Endothelial cell of umbilical vein (primary cell): ENCODE results near the gene TRABD. TPM values are rescaled to one million over a fixed set of nuclear protein-coding genes. Genes with fewer than 3 reads are reported as not detected.

Experiments
- BruUV-seq: library from RNA; stranded (reverse); fragments of 400-500 nt; replicated peaks from 2 replicates; lab custom pipeline; 2021; lab: Mats Ljungman, UMichigan
- CTCF ChIA-PET: fragments of 300-600, 350-600 bp; sonication (Branson Sonifier 250); formaldehyde crosslinking; loops from one replicate; lab custom pipeline; 2021; ENCODE audit warnings: antibody characterized with exemption, inconsistent platforms; lab: Charles Lee
- POLR2A ChIA-PET: fragments of 300-600, 350-600 bp; sonication (Branson Sonifier 250); formaldehyde crosslinking; loops from one replicate; lab custom pipeline; 2021; ENCODE audit warnings: antibody characterized with exemption, inconsistent platforms; lab: Charles Lee
- DNase-seq: peaks from one replicate; pipeline ENCODE4 v3.0.0-alpha.2; 2011; ENCODE audit warnings: low read depth, low spot score
- FAIRE-seq: peaks from 2 replicates; lab custom pipeline; 2011; peaks lifted over from hg19 to GRCh38; lab: Jason Lieb, UNC
- H2AFZ ChIP-seq: 2 replicates; pipeline ENCODE4 v1.6.0; 2012; ENCODE audit warnings: low read depth, low read length, control low read depth, inconsistent platforms
- H3K27ac ChIP-seq: 2 replicates; pipeline ENCODE4 v1.5.1; 2011; ENCODE audit warnings: low read depth, mild to moderate bottlenecking, control low read depth, low read length, moderate library complexity; ENCODE audit not compliant: insufficient read depth
- H3K27me3 ChIP-seq, 2 experiments: 2 replicates each; pipeline versions ENCODE4 v1.6.0 to v1.6.1; 2011; ENCODE audit warnings: low read length in 2 of 2, mixed read lengths in 1 of 2; ENCODE audit not compliant: control insufficient read depth in 2 of 2, insufficient read depth in 2 of 2
- H3K36me3 ChIP-seq, 2 experiments: 2 replicates in 1 of 2; 3 replicates in 1 of 2; pipeline ENCODE4 v1.5.1; 2011; ENCODE audit warnings: low read length in 2 of 2, mild to moderate bottlenecking in 1 of 2, moderate library complexity in 1 of 2; ENCODE audit not compliant: control insufficient read depth in 2 of 2, insufficient read depth in 2 of 2; ENCODE audit errors: extremely low read depth in 1 of 2
- H3K4me1 ChIP-seq: 3 replicates; pipeline ENCODE4 v1.5.1; 2011; ENCODE audit warnings: mild to moderate bottlenecking, low read length; ENCODE audit not compliant: control insufficient read depth, insufficient read depth; ENCODE audit errors: extremely low read depth
- H3K4me2 ChIP-seq: 2 replicates; pipeline ENCODE4 v1.6.1; 2011; ENCODE audit warnings: low read length, control low read depth, mixed read lengths; ENCODE audit not compliant: insufficient read depth
- H3K4me3 ChIP-seq, 3 experiments: fragments of 200-600 bp in 1 of 3; sonication (generic), shearing (Covaris generic) in 1 of 3; replicated peaks in 1 of 3; 2 replicates each; pipeline ENCODE4 v1.5.1; 2011 to 2016; ENCODE audit warnings: control low read depth in 3 of 3, low read length in 3 of 3, mild to moderate bottlenecking in 2 of 3, inconsistent platforms in 1 of 3, low read depth in 1 of 3, moderate library complexity in 1 of 3; ENCODE audit not compliant: insufficient read depth in 1 of 3
- H3K79me2 ChIP-seq: 2 replicates; pipeline ENCODE4 v1.6.0; 2012; ENCODE audit warnings: low read length, inconsistent platforms; ENCODE audit not compliant: control insufficient read depth, insufficient read depth
- H3K9ac ChIP-seq: replicated peaks from 2 replicates; pipeline ENCODE3; 2011; ENCODE audit warnings: low read length, control low read depth; ENCODE audit not compliant: insufficient read depth; ENCODE audit errors: extremely low read depth
- H3K9me1 ChIP-seq: replicated peaks from 3 replicates; pipeline ENCODE4 v1.6.0; 2011; ENCODE audit warnings: mild to moderate bottlenecking, low read length; ENCODE audit not compliant: control insufficient read depth, insufficient read depth; ENCODE audit errors: extremely low read depth
- H3K9me3 ChIP-seq: replicated peaks from 2 replicates; pipeline ENCODE4 v1.5.1; 2012; ENCODE audit warnings: low read length, inconsistent platforms; ENCODE audit not compliant: control insufficient read depth, insufficient read depth
- H4K20me1 ChIP-seq: replicated peaks from 2 replicates; pipeline ENCODE3; 2011; ENCODE audit warnings: mild to moderate bottlenecking, low read length; ENCODE audit not compliant: control insufficient read depth, insufficient read depth; ENCODE audit errors: extremely low read depth
- CTCF ChIP-seq, 2 donors: IDR thresholded peaks; 1 replicate in 1 of 2; 2 replicates in 1 of 2; pipeline ENCODE4 v1.5.1; 2011; ENCODE audit warnings: low read length in 2 of 2, mild to moderate bottlenecking in 2 of 2, moderate library complexity in 2 of 2, control low read depth in 1 of 2, inconsistent platforms in 1 of 2, low read depth in 1 of 2; ENCODE audit not compliant: insufficient read depth in 1 of 2; ENCODE audit errors: extremely low read depth in 1 of 2
- EZH2 ChIP-seq: IDR thresholded peaks from 2 replicates; pipeline ENCODE4 v1.6.1; 2012; ENCODE audit warnings: borderline replicate concordance, low read depth, mild to moderate bottlenecking, moderate library complexity, low read length, inconsistent platforms; ENCODE audit not compliant: severe bottlenecking
- GATA2 ChIP-seq: IDR thresholded peaks from 2 replicates; pipeline ENCODE4 v1.7.0; 2011; ENCODE audit warnings: low read depth, mild to moderate bottlenecking, moderate library complexity, mixed read lengths, low read length; ENCODE audit not compliant: insufficient read length, insufficient read depth
- MYC ChIP-seq: IDR thresholded peaks from one replicate; pipeline ENCODE4 v1.6.1; 2011; ENCODE audit warnings: mild to moderate bottlenecking, low read depth, low read length
- POLR2A ChIP-seq: IDR thresholded peaks from 2 replicates; pipeline ENCODE4 v1.6.1; 2012; ENCODE audit warnings: low read depth, mild to moderate bottlenecking, control low read depth, low read length
- POLR2AphosphoS5 ChIP-seq: IDR thresholded peaks from 2 replicates; pipeline ENCODE4 v1.6.1; 2012; ENCODE audit warnings: low read depth, mild to moderate bottlenecking, control low read depth, low read length, moderate library complexity; ENCODE audit not compliant: insufficient read depth
- dilution Hi-C: fragments of 300-500 bp; cut with MboI; formaldehyde crosslinking; loops from one replicate; pipeline ENCODE4 v1.15.0; 2019; ENCODE audit warnings: low sequenced_read_pairs; ENCODE audit not compliant: extremely low pct_ligation_motif_present
- intact Hi-C: fragments of 100-400 bp; cut with micrococcal nuclease; formaldehyde crosslinking; loops from one replicate; pipeline ENCODE4 v1.10.0; 2022
- polyA plus RNA-seq, 4 experiments: library from polyadenylated mRNA; depleted of rRNA in 3 of 4; stranded (reverse) in 3 of 4; unstranded in 1 of 4; fragments of >200 nt; gene quantifications; 2 replicates each; pipeline versions ENCODE4 v1.2.1 to v1.2.3, GENCODE V29; 2011 to 2012; ENCODE audit warnings: missing spikeins in 1 of 4
- total RNA-seq: library from RNA; stranded (reverse); gene quantifications from 2 replicates; pipeline ENCODE4 v1.2.3, GENCODE V29; 2021

Gene TRABD
- total and polyA plus RNA-seq, 2 donors (not counting 3 experiments of a cell fraction or from before 2014, with no cell fraction given): 46.8 to 48.4 TPM

- no peaks in the 10 kb centered on the region for H3K27me3 ChIP-seq
- FAIRE-seq (no peak), DNase-seq (no peak)
- no peak overlapping the region for H3K4me3 ChIP-seq
- ChIA-PET POLR2A (no interaction called here), CTCF (interaction anchor here (1.0 to 2.2 kb wide), 2 partner anchors 40 to 422 kb away, joined by 3 to 19 read pairs; no protein-coding TSS in a partner anchor)
- H3K36me3 ChIP-seq: peaks cover under 1 to 4% of the 10 kb centered on the region in 2 experiments
- no peak overlapping the region for H3K9ac ChIP-seq
- H3K4me1 ChIP-seq: peaks cover 37% of the 10 kb centered on the region
- H3K4me2 ChIP-seq: no peak overlapping the region
- peaks cover 69% of the 10 kb centered on the region for H3K79me2 ChIP-seq
- TF ChIP-seq POLR2AphosphoS5 (no peak), CTCF (IDR thresholded peaks at IDR 0.05; ENCODE audit: extremely low read depth in 1 of 2, insufficient read depth in 1 of 2, low read depth in 1 of 2, low read length in 2 of 2) (no peak), MYC (no peak), EZH2 (no peak), POLR2A (no peak), GATA2 (no peak)
- H3K27ac ChIP-seq: no peak overlapping the region
- BruUV-seq: no TSS peak
- intact Hi-C loops: no loop called here
- no peaks in the 10 kb centered on the region for H3K9me3 ChIP-seq
- dilution Hi-C loops: no loop called here
- H2AFZ ChIP-seq: no peak overlapping the region
- no peaks in the 10 kb centered on the region for H3K9me1 ChIP-seq
- H4K20me1 ChIP-seq: no peaks in the 10 kb centered on the region
Observed at GRCh38 chr22:50189184-50189848, 3.6 kb downstream of the TRABD start.
